AG09309 (cell line): ENCODE data around the gene TSPYL6.

Experiments
- DNase-seq: peaks from one replicate; pipeline ENCODE4 v3.0.0-alpha.2; 2010; ENCODE audit warnings: low read depth
- H3K4me3 ChIP-seq: 2 replicates; pipeline ENCODE4 v1.5.1; 2011; ENCODE audit warnings: mild to moderate bottlenecking, low read depth, low read length, moderate library complexity; ENCODE audit not compliant: control insufficient read depth
- TF ChIP-seq, protein P1 (sequence below): IDR thresholded peaks from 2 replicates; pipeline ENCODE4 v1.5.1; 2011; ENCODE audit warnings: mild to moderate bottlenecking, low read depth, low read length, inconsistent platforms; ENCODE audit not compliant: insufficient read depth, control insufficient read depth; ENCODE audit errors: missing control alignments

TSPYL6 gene

DNA sequence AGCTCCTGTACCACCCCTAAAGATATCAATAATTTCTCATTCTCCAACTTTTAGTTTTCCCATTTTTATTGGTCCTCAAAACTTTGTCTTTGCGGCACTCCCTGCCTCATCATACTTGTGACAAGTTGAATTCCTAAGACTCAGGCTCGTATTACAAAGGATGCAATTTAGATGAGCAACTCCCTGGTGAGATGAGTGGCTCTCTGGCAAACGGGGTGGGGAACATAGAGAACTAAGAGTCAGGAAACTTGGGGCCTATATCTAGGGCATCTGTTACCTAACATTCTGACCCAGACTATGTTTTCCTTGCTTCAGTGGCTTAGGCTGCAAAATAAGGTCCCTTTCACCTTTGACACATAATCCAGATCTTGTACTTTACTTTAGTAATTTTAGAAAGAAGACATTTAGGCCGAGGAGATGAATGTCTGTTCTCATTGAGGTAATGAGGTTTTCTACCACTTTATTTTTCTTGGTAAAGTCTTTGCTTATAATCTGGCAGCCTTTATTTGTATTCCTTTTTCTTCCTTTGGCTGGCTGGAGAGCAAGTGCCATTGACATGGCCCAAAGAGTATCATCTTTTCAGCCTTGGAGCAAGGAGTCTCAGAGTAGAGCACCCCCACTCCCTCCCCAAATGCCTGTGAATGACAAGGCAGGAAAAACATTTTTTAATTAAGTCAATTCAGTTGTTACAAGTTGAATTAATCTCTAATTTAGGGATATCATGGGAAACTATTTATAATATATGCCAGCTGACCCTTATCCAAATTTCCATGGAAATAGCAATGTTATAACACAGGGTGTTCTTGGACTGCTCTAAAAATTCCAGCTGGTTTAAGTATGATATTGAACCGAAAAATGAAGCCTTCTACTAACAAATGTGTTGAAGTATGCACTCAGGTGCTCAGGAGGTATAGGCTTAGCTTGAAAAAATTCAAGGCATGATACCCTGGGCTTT, 15.2 kb downstream of the TSPYL6 start:
- peak; percentile 17 for DNase-seq
- TF ChIP-seq, protein P1, sequence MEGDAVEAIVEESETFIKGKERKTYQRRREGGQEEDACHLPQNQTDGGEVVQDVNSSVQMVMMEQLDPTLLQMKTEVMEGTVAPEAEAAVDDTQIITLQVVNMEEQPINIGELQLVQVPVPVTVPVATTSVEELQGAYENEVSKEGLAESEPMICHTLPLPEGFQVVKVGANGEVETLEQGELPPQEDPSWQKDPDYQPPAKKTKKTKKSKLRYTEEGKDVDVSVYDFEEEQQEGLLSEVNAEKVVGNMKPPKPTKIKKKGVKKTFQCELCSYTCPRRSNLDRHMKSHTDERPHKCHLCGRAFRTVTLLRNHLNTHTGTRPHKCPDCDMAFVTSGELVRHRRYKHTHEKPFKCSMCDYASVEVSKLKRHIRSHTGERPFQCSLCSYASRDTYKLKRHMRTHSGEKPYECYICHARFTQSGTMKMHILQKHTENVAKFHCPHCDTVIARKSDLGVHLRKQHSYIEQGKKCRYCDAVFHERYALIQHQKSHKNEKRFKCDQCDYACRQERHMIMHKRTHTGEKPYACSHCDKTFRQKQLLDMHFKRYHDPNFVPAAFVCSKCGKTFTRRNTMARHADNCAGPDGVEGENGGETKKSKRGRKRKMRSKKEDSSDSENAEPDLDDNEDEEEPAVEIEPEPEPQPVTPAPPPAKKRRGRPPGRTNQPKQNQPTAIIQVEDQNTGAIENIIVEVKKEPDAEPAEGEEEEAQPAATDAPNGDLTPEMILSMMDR, result no peak
- H3K4me3 ChIP-seq, result no peak overlapping the region

DNA sequence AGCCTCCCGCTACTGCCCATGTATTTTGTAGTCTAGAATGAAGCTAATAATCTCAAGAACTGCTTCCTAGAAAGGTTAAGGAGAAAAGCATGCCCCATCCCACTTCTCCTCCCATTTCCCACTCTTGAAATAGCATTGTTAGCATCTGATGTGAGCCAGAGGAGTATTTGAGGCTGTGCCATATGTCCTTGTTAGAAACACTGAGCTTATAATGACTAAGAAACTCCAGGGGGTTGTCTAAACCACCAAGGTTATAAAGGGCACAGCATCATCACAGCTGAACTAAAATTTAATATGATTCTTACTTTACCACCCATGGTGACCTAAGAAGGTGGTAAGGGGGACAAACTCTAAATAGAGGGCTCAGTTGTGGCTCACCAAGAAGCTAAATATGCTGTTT, 16.6 kb downstream of the TSPYL6 start:
- no peak overlapping the region for H3K4me3 ChIP-seq
- TF ChIP-seq, protein P1, result no peak
- DNase-seq, result peak; percentile 63

DNA sequence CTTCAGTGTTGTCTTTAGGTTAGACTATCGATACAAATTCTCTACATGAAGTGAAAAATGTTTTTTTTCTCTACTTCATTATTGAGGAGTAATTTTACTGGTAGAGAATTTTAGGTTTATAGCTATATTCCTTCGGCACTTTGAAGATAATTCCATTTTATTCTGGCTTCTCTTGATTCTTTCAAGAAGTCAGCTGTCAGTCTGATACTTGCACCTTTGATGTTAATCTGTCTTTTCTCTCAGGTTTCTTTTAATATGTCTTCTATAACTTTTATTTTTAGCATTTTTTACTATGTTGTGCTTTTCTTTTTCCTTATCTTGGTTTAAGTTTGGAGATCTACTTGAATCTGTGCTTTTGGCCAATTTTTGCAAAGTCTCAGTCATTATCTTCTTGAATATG, 18.6 kb downstream of the TSPYL6 start:
- no peak overlapping the region for H3K4me3 ChIP-seq
- DNase-seq, result no peak
- TF ChIP-seq, protein P1, result no peak

DNA sequence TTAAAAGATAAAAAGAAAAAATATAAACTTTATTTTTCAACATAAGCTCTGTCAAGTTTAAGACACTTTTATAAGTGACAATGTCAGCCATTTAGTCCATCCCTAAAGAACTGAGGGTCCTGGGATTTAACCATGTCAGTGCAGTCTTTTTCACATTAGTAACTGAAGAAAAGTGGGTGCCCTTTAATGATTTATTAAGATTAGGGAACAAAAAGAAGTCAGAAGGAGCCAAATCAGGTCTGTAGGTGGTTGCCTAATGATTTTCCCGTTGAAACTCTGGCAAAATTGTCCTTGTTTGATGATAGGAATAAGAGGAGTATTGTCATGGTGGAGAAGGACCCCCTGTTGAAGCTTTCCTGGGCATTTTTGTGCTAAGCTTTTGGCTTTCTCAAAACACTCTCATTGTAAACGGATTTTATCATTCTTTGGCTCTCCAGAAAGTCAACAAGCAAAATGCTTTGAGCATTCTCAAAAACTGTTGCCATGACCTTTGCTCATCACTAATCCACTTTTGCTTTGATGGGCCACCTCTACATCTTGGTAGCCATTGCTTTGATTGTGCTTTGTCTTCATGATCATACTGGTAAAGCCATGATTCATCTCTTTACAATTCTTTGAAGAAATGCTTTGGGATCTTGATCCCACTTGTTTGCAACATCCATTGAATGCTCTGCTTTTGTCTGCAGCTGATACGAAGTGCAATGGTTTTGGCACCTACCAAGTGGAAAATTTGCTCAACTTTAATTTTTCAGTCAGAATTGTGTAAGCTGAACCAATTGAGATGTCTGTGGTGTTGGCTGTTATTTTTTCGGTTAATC, 22.0 kb downstream of the TSPYL6 start:
- TF ChIP-seq, protein P1, result no peak
- H3K4me3 ChIP-seq, result no peak overlapping the region
- DNase-seq, result no peak

DNA sequence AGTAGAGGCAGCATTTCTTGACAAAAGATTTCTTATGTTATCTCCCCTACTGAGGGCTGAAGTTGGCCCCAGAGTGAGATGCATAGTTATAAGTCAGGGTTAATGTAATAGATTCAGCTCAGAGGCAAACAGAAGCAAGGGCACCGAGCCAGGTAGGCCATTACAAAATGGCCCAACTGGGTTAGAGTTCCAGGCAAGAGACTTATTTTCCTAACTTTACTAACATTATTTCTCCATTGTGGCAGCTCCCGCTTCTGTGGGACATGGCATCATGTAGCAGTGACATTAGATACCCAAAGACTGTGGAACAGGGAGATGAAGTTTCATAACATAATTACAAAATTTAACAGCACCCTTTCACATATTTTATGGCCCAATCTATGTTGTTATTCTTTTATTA, 27.1 kb downstream of the TSPYL6 start:
- TF ChIP-seq, protein P1, result no peak
- no peak for DNase-seq

DNA sequence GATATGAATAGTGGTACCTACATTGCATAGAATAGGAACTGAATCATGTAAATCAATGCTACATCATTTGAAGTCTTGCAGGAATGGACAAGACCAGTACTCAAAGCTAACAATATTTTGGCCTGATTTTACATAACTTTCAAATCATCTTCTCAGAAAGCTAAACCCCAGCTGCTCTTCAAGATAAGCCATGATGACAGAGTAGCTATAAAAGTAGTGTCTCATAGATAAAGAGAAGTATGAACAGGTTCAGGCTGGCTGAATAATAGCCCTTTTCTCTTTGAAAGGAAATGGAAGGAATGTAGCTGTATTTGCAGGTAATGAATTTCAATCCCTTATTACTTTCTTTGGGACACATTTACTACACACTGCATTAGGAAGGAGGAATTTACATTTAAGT, 28.2 kb downstream of the TSPYL6 start:
- TF ChIP-seq, protein P1, result no peak
- DNase-seq, result no peak
- H3K4me3 ChIP-seq, result no peak overlapping the region

More for the DNA sequence above, 27.1 kb downstream of the TSPYL6 start:
- no peak overlapping the region for H3K4me3 ChIP-seq
